Measurements from ENCODE around the gene SWAP70. TPM values are rescaled to one million over a fixed set of nuclear protein-coding genes. Genes with fewer than 3 reads are reported as not detected.

The SWAP70 gene
- total and polyA plus RNA-seq, 2 of the 13 experiments (the other 11 are each of a cell fraction or from before 2014, with no cell fraction given) = 4.6 to 8.7 TPM

- TF ChIP-seq AHDC1 (CRISPR knock-in tag; IDR thresholded peaks at IDR 0.05; ENCODE audit: borderline replicate concordance) (no peak), LCORL (IDR thresholded peaks at IDR 0.05) (no peak), LCORL (CRISPR knock-in tag; IDR thresholded peaks at IDR 0.05) (no peak), NFAT5 (CRISPR knock-in tag; IDR thresholded peaks at IDR 0.05) (no peak), ZNF549 (CRISPR knock-in tag; IDR thresholded peaks at IDR 0.05) (no peak), TCF7 (IDR thresholded peaks at IDR 0.05; ENCODE audit: low read depth) (no peak), ZFP90 (CRISPR knock-in tag; IDR thresholded peaks at IDR 0.05; ENCODE audit: borderline replicate concordance) (no peak)
Measured at GRCh38 chr11:9711454-9712307, 47.8 kb downstream of the SWAP70 start (continued).
